IMR-90 (cell line): Measurements from ENCODE around the gene UCK2.

Source experiments
- BHLHE40 ChIP-seq: fragments of 150-350 bp; IDR thresholded peaks from 2 replicates; pipeline ENCODE4 v1.6.1; 2016; ENCODE audit warnings: mild to moderate bottlenecking, low read depth, low read length
- CEBPB ChIP-seq: IDR thresholded peaks from 2 replicates; pipeline ENCODE4 v1.6.1; 2012; ENCODE audit warnings: low read depth, low read length, improper control_type of control experiment
- CTCF ChIP-seq: conservative IDR thresholded peaks from 2 replicates; pipeline ENCODE4 v1.5.1; 2012; ENCODE audit warnings: mild to moderate bottlenecking, low read depth, low read length, improper control_type of control experiment
- MAZ ChIP-seq: IDR thresholded peaks from 2 replicates; pipeline ENCODE4 v1.6.1; 2012; ENCODE audit warnings: low read depth, mild to moderate bottlenecking, low read length, improper control_type of control experiment, moderate library complexity, borderline replicate concordance
- MXI1 ChIP-seq: IDR thresholded peaks from 2 replicates; pipeline ENCODE4 v1.6.1; 2012; ENCODE audit warnings: low read depth, mild to moderate bottlenecking, low read length, moderate library complexity, borderline replicate concordance
- POLR2A ChIP-seq: IDR thresholded peaks from 2 replicates; pipeline ENCODE4 v1.6.1; 2012; ENCODE audit warnings: mild to moderate bottlenecking, low read depth, low read length
- SMC3 ChIP-seq: fragments of 150-350 bp; IDR thresholded peaks from 2 replicates; pipeline ENCODE4 v1.6.1; 2016; ENCODE audit warnings: low read depth, mild to moderate bottlenecking, antibody characterized with exemption, low read length, moderate library complexity

GRCh38 chr1:165910764-165911421, 83.5 kb downstream of the UCK2 start:
- TF ChIP-seq POLR2A = no peak
- TF ChIP-seq SMC3 = no peak
- no peak for TF ChIP-seq CTCF
- no peak for TF ChIP-seq MXI1
- TF ChIP-seq BHLHE40 = no peak
- no peak for TF ChIP-seq MAZ
- TF ChIP-seq CEBPB = no peak
